GM18861 (cell line): Measurements from ENCODE around the gene LRRK1.
A peak's percentile ranks its signal among the peaks of the same experiment; 100 is the strongest.

Experiments used
- ATAC-seq: cut with Tn5 transposase; IDR thresholded peaks from one replicate; pipeline ENCODE4 v1.9.1; 2021; ENCODE audit not compliant: unreplicated experiment

Gene LRRK1

DNA sequence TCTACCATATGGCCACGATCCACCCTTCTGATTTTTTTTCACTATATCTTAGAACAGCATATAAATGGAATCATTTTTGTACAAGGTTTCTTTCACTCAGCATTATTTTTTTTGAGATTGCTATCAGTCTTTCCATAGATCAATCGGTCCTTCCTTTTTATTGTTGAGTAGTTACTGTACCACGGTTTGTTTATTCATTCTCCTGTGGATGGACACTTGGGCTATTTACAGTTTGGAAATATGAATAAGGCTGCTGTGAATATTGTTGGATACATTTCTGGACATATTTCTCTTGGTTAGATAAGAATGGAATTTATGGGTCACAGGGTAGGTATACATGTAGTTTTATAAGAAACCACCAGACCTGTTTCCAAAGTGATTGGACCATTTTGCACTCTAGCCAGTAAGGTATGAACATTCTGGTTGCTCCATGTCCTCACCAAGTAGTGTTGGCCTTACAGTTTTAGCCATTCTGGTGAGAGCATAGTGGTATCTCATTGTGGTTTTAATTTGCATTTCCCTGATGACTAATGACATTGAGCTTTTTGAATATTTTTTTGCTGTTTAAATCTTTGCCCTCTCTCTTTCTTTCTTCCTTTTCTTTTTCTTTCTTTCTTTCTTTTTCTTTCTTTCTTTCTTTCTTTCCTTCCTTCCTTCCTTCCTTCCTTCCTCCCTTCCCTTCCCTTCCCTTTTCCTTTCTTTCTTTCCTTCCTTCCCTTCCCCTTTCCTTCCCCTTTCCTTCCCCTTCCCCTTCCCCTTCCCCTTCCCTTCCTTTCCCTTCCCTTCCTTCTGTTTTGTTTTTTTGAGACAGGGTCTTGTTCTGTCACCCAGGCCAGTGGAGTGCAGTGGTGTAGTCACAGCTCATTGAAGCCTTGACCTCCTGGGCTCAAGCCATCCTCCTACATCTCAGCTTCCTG lies 49.2 kb downstream of the LRRK1 start:
- peak; percentile 59 for ATAC-seq

DNA sequence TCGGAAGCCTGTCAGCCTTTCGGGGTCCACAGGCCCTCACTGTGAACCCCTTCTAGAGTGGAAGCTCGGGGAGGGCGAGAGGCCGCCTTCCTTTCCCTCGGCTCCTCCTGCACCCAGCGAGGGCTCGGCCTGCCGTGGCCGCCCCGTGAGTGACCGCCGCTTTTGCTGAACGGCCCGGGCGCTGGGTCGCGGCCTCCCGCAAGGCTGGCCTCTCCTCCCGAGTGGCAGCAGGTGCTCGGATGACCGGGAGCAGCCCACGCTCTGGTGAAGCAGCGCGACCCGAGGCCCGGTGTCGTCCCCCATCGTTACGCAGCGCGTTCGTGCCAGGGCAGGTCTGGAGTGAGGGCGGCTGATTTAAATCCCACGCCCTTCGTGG lies 53.8 kb downstream of the LRRK1 start:
- no peak for ATAC-seq

DNA sequence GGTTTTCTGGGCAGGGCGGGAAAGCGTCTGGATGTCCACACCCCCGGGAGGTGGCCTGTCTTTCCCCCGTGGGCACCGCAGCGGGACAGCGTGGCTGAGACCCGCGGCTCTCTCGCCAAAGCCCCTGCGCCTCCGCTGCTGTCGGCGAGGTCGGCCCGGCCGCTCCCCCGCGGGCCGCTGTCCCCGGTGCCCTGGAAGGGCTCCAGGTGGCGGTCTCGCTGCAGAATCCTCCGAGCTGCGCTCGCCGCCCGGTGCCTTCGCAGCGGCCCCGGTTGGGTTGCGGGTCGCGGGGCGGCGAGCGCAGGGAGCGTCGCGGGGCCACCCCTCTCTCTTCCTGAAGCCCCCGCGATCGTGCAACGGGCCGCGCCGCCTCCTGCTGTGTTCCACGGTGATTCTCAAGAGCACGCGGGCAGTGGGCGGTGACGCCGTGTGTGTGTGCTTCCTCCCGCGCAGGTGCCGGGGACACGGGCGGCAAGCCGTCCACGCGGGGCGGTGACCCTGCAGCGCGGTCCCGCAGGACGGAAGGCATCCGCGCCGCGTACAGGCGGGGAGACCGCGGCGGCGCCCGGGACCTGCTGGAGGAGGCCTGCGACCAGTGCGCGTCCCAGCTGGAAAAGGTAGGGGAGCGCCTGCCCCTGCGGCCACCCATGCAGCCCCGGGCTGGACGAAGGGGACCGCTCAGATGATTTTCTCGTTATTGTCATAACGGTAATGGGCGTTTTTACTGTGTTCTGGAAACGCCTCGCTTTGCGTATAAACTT lies 54.4 kb downstream of the LRRK1 start:
- ATAC-seq: no peak

GRCh38 chr15:100975043-100975442 lies 55.9 kb downstream of the LRRK1 start:
- no peak for ATAC-seq

- no peak for ATAC-seq
Observed at GRCh38 chr15:100980410-100981046, 61.4 kb downstream of the LRRK1 start.

DNA sequence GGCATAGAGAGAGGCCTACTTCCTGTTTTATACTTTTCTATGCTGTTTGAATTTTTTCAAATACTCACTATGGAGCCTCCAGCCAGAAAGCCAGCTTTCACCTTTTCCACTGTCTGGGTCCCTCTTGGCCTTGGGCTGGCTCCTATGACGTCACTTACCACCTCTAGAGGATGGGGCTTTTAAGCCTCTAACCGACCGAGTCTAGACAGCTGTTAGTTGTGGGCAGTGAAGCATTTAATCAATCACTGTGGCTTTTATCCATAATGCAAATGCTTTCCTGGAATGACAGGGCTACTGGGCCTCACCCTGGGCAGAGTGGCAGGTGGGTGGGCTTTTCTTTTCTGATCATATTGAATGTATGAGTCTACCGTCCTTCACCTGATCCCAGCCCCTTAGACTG lies 61.9 kb downstream of the LRRK1 start:
- no peak for ATAC-seq

DNA sequence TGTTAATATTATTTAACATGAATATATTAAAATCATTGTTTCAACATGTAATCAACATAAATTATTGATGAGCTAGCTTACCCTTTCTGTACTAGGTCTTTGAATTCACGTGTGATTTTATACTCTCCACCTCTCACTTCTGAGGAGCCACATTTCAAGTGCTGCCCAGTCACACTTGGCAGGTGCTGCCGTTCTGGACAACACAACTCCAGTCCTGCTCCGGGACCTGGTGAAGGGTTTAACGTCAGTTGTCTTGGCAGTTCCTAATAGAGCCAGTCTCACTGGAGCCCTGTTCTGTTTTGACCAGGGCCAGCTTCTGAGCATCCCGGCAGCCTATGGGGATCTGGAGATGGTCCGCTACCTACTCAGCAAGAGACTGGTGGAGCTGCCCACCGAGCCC lies 64.1 kb downstream of the LRRK1 start:
- no peak for ATAC-seq

- no peak for ATAC-seq
Observed at GRCh38 chr15:100985401-100985800, 66.2 kb downstream of the LRRK1 start.

DNA sequence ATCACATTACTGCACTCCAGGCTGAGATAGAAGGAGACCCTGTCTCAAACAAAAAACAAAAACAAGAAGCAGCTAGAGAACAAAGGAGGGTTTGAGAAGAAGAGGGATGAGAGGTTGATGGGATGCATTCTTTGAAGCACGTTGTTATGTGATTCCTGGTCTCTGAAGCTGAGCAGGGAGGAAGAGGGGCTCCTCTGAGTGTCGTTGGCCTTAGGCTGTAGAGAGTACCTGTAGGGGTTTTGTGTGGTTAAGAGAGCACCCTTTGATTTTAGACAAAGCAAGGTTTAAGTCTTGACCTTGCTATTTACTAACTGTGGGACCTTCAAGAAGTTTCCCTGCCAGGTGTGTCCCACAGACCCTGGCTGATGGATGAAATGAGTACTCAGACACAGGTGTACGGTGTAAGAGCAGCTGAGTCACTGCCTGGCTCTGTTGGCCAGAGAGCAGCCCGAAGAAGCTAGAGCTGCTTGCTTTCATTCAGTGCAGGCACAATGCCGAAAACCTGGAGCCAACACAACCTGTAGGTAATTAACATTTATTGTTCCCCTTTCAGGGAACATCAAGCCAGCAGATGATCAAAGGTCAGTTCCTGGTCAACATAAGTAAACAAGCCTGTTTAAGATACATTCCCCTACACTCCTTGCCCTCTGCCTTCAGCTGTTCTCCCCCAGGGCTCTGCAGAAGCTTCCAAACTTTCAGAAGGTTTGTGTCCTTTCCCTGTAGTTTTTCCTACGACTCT lies 67.2 kb downstream of the LRRK1 start:
- no peak for ATAC-seq

DNA sequence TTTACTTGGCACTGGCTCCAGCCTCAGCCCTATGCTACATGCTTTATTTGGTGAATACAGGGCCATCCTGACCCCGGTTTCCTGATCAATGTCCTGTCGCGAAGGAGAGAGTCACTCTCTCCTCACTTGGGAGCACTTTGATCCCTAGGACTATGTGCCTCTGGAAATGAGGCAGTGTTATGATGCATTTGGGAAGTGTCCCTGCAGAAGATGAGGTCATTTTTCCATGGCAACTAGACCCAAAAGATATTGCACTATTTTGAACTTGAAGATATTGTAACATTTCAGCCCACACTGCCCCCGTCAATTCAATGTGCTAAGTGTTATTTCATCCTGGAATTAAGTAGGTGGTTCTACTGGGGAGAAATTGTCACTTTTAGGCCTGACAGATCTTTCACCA lies 68.0 kb downstream of the LRRK1 start:
- ATAC-seq: no peak

DNA sequence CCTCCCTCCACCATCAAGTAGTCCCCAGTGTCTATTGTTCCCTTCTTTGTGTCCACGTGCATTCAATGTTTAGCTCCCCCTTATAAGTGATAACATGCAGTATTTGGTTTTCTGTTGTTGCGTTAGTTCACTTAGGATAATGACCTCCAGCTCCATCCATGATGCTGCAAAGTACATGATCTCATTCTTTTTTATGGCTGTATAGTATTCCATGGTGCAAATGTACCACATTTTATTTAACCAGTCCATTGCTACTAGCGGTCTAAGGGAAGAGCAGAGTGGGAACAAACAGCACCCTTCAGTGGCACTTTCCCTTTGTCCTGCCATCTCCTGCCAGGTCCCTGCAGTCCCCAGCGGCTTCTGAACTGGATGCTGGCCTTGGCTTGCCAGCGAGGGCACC lies 69.1 kb downstream of the LRRK1 start:
- no peak for ATAC-seq

DNA sequence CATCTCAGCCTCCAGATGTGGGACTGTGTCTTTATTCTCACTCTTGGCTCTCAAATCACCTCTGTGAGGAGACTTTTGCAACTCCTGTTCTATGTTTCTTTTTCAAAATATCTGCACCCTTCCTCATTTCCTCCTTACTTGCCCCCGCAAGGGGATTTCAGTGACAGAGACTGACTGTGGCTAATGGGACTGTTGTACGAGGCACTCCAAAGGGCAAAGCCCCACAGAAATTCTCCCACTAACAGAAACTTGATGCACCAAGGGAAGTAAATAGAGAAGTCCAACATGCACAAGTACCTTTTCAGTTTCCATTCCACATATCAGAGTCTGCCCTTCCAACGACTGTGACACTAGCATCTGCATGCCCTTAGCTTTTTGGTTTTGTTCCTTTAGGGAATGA lies 69.7 kb downstream of the LRRK1 start:
- ATAC-seq: no peak

- no peak for ATAC-seq
Observed at GRCh38 chr15:100994597-100995446, 75.7 kb downstream of the LRRK1 start.

GRCh38 chr15:100995471-100996430 lies 76.6 kb downstream of the LRRK1 start:
- no peak for ATAC-seq

- ATAC-seq: no peak
Observed at GRCh38 chr15:100997442-100997841, 78.3 kb downstream of the LRRK1 start.

DNA sequence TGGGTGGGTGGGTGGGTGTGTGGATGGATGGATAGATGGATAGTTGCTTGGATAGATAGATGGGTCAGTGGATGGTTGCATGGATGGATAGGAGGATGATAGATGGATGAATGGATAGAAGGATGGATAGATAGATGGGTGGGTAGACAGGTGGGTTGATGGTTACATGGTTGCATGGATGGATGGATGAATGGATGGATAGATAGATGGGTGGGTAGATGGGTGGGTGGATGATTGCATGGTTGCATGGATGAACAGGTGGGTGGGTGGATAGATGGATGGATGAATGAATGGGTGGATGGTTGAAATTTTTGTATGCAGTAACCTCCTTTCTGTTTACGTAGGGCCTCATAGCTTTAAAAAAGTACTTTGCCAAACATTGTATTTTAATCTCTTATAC lies 79.5 kb downstream of the LRRK1 start:
- ATAC-seq: no peak

DNA sequence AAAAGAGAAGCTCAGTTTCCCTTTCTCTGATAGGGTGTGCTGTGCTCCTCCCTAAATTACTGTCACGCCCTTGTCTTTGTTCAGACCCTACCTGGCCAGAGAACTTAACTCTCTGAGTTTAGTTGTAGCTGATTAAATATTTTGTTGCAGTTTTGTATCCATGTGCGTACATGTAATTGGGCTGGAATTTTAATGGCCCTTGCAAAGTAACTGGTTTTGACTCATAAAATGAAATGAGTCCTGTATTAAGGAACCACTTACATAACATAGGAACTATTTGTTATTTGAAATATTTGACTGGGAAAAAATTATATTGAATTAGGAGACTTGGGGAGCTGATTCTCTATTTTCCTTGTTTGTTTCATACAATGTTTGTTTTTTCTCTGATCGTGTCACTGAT lies 80.2 kb downstream of the LRRK1 start:
- no peak for ATAC-seq

DNA sequence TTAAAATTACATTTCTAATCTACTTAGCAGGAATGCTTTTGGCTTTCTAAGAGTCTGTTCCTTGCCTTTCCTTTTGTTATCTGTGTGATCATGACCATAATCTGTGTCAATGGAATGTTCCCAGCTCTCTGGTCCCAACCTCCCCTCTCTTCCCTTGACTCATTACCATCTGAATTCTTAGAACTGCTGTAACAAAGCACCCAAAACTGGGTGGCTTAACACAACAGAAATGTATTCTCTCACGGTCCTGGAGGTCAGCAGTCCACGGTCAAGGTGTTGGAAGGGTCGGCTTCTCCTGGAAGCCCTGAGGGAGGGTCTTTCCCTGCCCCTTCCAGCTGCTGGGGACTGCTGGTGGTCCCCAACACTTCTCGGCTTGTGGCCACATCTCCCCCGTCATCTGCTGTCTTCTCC lies 81.1 kb downstream of the LRRK1 start:
- ATAC-seq: no peak

DNA sequence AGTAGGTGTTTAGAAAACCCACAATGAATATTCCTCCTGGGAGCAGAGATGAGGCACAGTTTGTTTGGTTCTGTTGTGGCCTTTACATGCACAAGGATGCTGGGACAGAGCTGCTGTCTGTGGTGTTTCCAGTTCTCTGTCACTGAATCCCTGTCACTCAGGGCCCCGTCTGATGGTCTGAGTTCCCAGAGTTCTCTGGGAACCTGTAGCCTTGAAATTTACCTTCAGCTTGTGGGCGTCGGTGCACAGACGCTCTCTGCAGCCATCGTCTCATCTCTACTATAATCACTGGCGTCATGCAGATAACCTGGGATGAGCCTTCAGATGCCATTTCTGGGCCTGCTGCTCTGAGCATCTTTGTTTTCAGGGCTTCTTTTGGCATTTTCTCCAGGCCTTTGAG lies 81.9 kb downstream of the LRRK1 start:
- ATAC-seq: no peak
